Natural killer cell (primary cell): ENCODE measurements around the gene POU6F2. TPM values are rescaled to one million over a fixed set of nuclear protein-coding genes. Genes with fewer than 3 reads are reported as not detected.

ENCODE experiments used
- ATAC-seq, 3 donors: fragments of 150-1000 bp in 2 of 3; fragments of 200-7000 bp in 1 of 3; cut with Tn5 transposase; 1 replicate in 1 of 3; 2 replicates in 2 of 3; pipeline ENCODE4 v1.10.0; 2021; ENCODE audit warnings: mild to moderate bottlenecking in 2 of 3, moderate library complexity in 2 of 3
- DNase-seq, 2 donors: peaks; one replicate each; pipeline versions ENCODE4 v3.0.0 to v3.0.0-alpha.2; 2013 to 2021; ENCODE audit warnings: mixed read lengths in 1 of 2
- H3K27ac ChIP-seq: one replicate; pipeline ENCODE4 v1.5.1; 2013; ENCODE audit warnings: mild to moderate bottlenecking, low read length
- H3K27me3 ChIP-seq: one replicate; pipeline ENCODE4 v1.6.1; 2013; ENCODE audit warnings: low read length; ENCODE audit not compliant: control insufficient read depth, insufficient read depth
- H3K36me3 ChIP-seq: one replicate; pipeline ENCODE4 v1.6.1; 2013; ENCODE audit warnings: low read length; ENCODE audit not compliant: control insufficient read depth, insufficient read depth
- H3K4me1 ChIP-seq: one replicate; pipeline ENCODE4 v1.6.1; 2013; ENCODE audit warnings: low read length; ENCODE audit not compliant: control insufficient read depth, insufficient read depth
- H3K4me3 ChIP-seq: one replicate; pipeline ENCODE4 v1.5.1; 2013; ENCODE audit warnings: low read length
- H3K9me3 ChIP-seq: one replicate; pipeline ENCODE4 v1.6.1; 2013; ENCODE audit warnings: low read length; ENCODE audit not compliant: control insufficient read depth, insufficient read depth
- H3K27ac Mint-ChIP-seq, 2 donors: one replicate each; pipeline ENCODE4 v1.8.0; 2022; ENCODE audit warnings: mild to moderate bottlenecking in 2 of 2, mixed read lengths in 2 of 2, moderate library complexity in 1 of 2
- H3K27me3 Mint-ChIP-seq, 2 donors: one replicate each; pipeline ENCODE4 v1.8.0; 2022; ENCODE audit warnings: low read depth in 2 of 2, mixed read lengths in 2 of 2
- H3K36me3 Mint-ChIP-seq: one replicate; pipeline ENCODE4 v1.8.0; 2022; ENCODE audit warnings: mixed read lengths
- H3K4me1 Mint-ChIP-seq, 2 donors: one replicate each; pipeline ENCODE4 v1.8.0; 2022; ENCODE audit warnings: mixed read lengths in 2 of 2
- H3K4me3 Mint-ChIP-seq: one replicate; pipeline ENCODE4 v1.8.0; 2022; ENCODE audit warnings: mild to moderate bottlenecking, moderate library complexity, mixed read lengths
- H3K9me3 Mint-ChIP-seq, 2 donors: one replicate each; pipeline ENCODE4 v1.8.0; 2022; ENCODE audit warnings: mixed read lengths in 2 of 2
- WGBS: methylation state at CpG from one replicate; pipeline ENCODE4 v1.1.7; 2013; ENCODE audit warnings: missing lambda C conversion rate; ENCODE audit not compliant: insufficient coverage; 5-methylcytosine and 5-hydroxymethylcytosine counted together
- intact Hi-C: fragments of 100-400 bp; cut with micrococcal nuclease; formaldehyde crosslinking; loops from one replicate; pipeline ENCODE4 v1.14.2; 2022
- total RNA-seq, 4 donors: library from RNA; stranded (reverse); fragments of 120-200 nt in 1 of 4; gene quantifications; one replicate each; pipeline versions ENCODE4 v1.2.3 to v1.2.4, GENCODE V29; 2013 to 2022
- TF ChIP-seq, protein P1 (sequence below): fragments of 200-600 bp; IDR thresholded peaks from one replicate; pipeline ENCODE4 v1.8.0; 2022; ENCODE audit warnings: antibody characterized with exemption

POU6F2 gene
- total RNA-seq, 3 donors from 2014 or later (not counting 1 experiment from before 2014, with no cell fraction given) = 0.28 to 0.29 TPM; not detected in 1

DNA sequence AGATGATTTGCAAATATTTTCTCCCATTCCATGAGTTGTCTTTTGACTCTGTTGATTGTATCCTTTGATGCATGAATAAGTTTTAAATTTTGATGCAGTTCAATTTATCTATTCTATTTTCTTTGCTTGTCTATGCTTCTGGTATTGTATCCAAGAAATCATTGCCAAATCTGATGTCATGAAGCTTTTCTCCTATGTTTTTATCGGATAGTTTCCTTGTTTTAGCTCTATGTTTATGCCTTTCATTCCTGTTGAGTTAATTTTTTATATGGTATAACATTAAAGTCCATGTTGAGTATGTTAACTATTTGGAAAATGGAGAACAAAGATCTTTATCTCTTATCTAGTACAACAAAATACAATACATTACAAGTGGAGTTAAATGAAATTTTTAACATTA lies 41.1 kb upstream of the POU6F2 start:
- Mint-ChIP-seq H3K9me3 (no peaks in the 10 kb centered on the region), H3K4me1 (no peaks in the 10 kb centered on the region), H3K27ac (no peak overlapping the region), H3K27me3 (peaks cover 5 to 12% of the 10 kb centered on the region in 2 donors), H3K36me3 (no peaks in the 10 kb centered on the region), H3K4me3 (no peak overlapping the region)
- no peaks in the 10 kb centered on the region for H3K9me3 ChIP-seq
- no peak overlapping the region for H3K4me3 ChIP-seq
- TF ChIP-seq, protein P1, sequence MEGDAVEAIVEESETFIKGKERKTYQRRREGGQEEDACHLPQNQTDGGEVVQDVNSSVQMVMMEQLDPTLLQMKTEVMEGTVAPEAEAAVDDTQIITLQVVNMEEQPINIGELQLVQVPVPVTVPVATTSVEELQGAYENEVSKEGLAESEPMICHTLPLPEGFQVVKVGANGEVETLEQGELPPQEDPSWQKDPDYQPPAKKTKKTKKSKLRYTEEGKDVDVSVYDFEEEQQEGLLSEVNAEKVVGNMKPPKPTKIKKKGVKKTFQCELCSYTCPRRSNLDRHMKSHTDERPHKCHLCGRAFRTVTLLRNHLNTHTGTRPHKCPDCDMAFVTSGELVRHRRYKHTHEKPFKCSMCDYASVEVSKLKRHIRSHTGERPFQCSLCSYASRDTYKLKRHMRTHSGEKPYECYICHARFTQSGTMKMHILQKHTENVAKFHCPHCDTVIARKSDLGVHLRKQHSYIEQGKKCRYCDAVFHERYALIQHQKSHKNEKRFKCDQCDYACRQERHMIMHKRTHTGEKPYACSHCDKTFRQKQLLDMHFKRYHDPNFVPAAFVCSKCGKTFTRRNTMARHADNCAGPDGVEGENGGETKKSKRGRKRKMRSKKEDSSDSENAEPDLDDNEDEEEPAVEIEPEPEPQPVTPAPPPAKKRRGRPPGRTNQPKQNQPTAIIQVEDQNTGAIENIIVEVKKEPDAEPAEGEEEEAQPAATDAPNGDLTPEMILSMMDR = no peak
- WGBS = no CpG with 5 or more reads among the region's 1 CpG
- no peak overlapping the region for H3K27ac ChIP-seq
- no peaks in the 10 kb centered on the region for H3K36me3 ChIP-seq
- ATAC-seq (no peak), DNase-seq (no peak)
- no peaks in the 10 kb centered on the region for H3K4me1 ChIP-seq
- H3K27me3 ChIP-seq = no peaks in the 10 kb centered on the region
- intact Hi-C loops = no loop called here

DNA sequence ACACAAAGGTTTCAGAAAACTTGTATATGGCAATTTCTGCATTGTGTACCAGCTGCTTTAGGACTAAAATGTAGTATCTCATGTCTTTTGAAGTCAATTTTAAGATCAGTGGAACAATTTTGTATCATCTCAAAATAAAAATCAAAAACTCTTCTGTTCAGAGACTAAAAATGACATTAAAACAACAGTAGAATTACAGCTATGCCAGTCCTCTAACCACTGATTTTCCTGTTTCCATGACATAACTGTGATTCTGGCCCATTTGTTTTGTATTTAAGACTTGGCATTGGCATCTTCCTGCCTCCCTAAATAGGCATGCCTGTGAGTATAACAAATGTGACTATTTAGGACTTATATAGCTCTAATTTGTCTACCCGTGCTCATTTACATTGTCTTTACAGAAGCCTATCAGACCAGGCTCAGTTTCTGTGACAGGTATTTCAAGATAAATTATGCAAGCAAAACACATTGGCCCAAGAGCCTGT lies 39.7 kb upstream of the POU6F2 start:
- no peaks in the 10 kb centered on the region for H3K36me3 Mint-ChIP-seq
- 55% methylated on average over 1 of the region's 1 CpG for WGBS
- intact Hi-C loops = no loop called here

DNA sequence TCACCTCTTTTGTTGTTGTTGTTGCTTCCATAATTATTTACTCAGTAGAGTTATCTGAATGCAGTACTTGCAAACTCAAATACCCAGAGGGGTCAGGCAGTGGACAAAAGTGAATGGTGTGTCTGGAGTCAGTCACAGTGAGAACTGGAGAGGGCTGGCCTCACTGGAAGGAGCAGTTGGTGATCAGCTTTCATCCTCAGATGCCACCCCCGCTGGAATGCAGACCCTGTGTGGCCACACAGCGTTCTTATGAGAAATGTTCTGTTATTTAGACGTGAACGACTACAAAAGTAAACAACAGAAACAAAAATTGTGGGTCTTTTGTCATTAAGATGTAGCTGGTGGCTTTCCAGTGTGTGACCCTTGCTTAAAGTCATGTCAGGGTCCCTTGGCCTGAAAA lies 39.1 kb upstream of the POU6F2 start:
- H3K9me3 ChIP-seq = no peaks in the 10 kb centered on the region
- peaks cover 10 to 12% of the 10 kb centered on the region in 2 donors for H3K27me3 Mint-ChIP-seq
- H3K36me3 ChIP-seq = no peaks in the 10 kb centered on the region
- WGBS = 96% methylated on average over 4 of the region's 4 CpGs
- H3K4me1 Mint-ChIP-seq = no peaks in the 10 kb centered on the region
- DNase-seq (no peak), ATAC-seq (no peak)
- intact Hi-C loops = no loop called here
- no peaks in the 10 kb centered on the region for H3K4me1 ChIP-seq
- no peaks in the 10 kb centered on the region for H3K27me3 ChIP-seq
- no peak overlapping the region for H3K27ac Mint-ChIP-seq
- H3K4me3 ChIP-seq = no peak overlapping the region
- H3K36me3 Mint-ChIP-seq = no peaks in the 10 kb centered on the region
- TF ChIP-seq, protein P1 = no peak
- H3K4me3 Mint-ChIP-seq = no peak overlapping the region
- H3K27ac ChIP-seq = no peak overlapping the region
- H3K9me3 Mint-ChIP-seq = no peaks in the 10 kb centered on the region

More for the DNA sequence above, 39.7 kb upstream of the POU6F2 start:
- no peak overlapping the region for H3K4me3 ChIP-seq
- no peaks in the 10 kb centered on the region for H3K9me3 ChIP-seq
- H3K27ac Mint-ChIP-seq = no peak overlapping the region
- ATAC-seq = no peak
- H3K27me3 ChIP-seq = no peaks in the 10 kb centered on the region
- peaks cover 10 to 12% of the 10 kb centered on the region in 2 donors for H3K27me3 Mint-ChIP-seq
- no peaks in the 10 kb centered on the region for H3K4me1 Mint-ChIP-seq
- H3K4me1 ChIP-seq = no peaks in the 10 kb centered on the region
- no peak overlapping the region for H3K4me3 Mint-ChIP-seq
- no peaks in the 10 kb centered on the region for H3K36me3 ChIP-seq
- no peak overlapping the region for H3K27ac ChIP-seq
- TF ChIP-seq, protein P1 = no peak
- DNase-seq = no peak
- no peaks in the 10 kb centered on the region for H3K9me3 Mint-ChIP-seq

DNA sequence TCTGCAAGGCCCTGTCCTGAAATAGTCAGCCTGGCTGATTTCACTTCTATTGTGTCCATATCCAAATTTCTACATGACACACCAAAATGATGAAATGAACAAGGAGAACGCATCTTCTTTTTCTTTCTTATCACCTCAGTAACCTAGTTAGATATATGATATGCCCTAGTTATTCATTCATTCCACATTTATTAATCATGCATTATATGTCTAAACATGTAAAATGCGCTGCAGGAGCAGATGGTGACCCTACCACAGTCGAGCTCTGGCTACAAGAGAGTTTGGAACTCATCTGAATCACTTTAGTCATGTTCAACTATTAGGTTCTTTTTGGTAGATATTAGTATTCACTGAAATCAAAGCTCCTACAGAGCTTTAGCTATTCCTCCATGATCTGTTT lies 36.9 kb upstream of the POU6F2 start:
- no peaks in the 10 kb centered on the region for H3K9me3 Mint-ChIP-seq
- intact Hi-C loops = no loop called here
- H3K27me3 ChIP-seq = no peaks in the 10 kb centered on the region
- H3K4me3 ChIP-seq = no peak overlapping the region
- no peak overlapping the region for H3K4me3 Mint-ChIP-seq
- no peaks in the 10 kb centered on the region for H3K36me3 Mint-ChIP-seq
- H3K36me3 ChIP-seq = no peaks in the 10 kb centered on the region
- TF ChIP-seq, protein P1 = no peak
- 100% methylated on average over 2 of the region's 3 CpGs for WGBS
- peaks cover 8 to 12% of the 10 kb centered on the region in 2 donors for H3K27me3 Mint-ChIP-seq
- H3K4me1 ChIP-seq = no peaks in the 10 kb centered on the region
- no peak overlapping the region for H3K27ac Mint-ChIP-seq
- DNase-seq (no peak), ATAC-seq (no peak)
- no peaks in the 10 kb centered on the region for H3K9me3 ChIP-seq
- no peaks in the 10 kb centered on the region for H3K4me1 Mint-ChIP-seq
- H3K27ac ChIP-seq = no peak overlapping the region
